ENCODE data around the gene PTBP3.
"Not testable (repeated sequence)": the region's sequence is repeated elsewhere in the genome, so short reads cannot be mapped to it uniquely, and the experiment has no call there.

Gene PTBP3

GRCh38 chr9:112274600-112274999 lies 58.8 kb downstream of the PTBP3 start:
- DNase-seq (ENCODE audit: low read depth in 2 of 3, low spot score in 1 of 3): no peak

- no peak for DNase-seq (ENCODE audit: low read depth in 2 of 3, low spot score in 1 of 3)
Observed at GRCh38 chr9:112273876-112274275, 59.5 kb downstream of the PTBP3 start.

GRCh38 chr9:112271466-112272098 lies 61.8 kb downstream of the PTBP3 start:
- no peak for DNase-seq (ENCODE audit: low read depth in 2 of 3, low spot score in 1 of 3)

- no peak for DNase-seq (ENCODE audit: low read depth in 2 of 3, low spot score in 1 of 3)
Observed at GRCh38 chr9:112268413-112268812, 65.0 kb downstream of the PTBP3 start.

- not testable (repeated sequence) for DNase-seq (ENCODE audit: low read depth in 2 of 3, low spot score in 1 of 3)
Observed at GRCh38 chr9:112267086-112267485, 66.3 kb downstream of the PTBP3 start.

GRCh38 chr9:112265391-112265790 lies 68.0 kb downstream of the PTBP3 start:
- DNase-seq (ENCODE audit: low read depth in 2 of 3, low spot score in 1 of 3): no peak

GRCh38 chr9:112262577-112262976 lies 70.8 kb downstream of the PTBP3 start:
- DNase-seq (ENCODE audit: low read depth in 2 of 3, low spot score in 1 of 3): no peak

- no peak for DNase-seq (ENCODE audit: low read depth in 2 of 3, low spot score in 1 of 3)
Observed at GRCh38 chr9:112261133-112261532, 72.3 kb downstream of the PTBP3 start.

- DNase-seq (ENCODE audit: low read depth in 2 of 3, low spot score in 1 of 3): no peak
Observed at GRCh38 chr9:112258106-112258505, 75.3 kb downstream of the PTBP3 start.

GRCh38 chr9:112252194-112252593 lies 81.2 kb downstream of the PTBP3 start:
- no peak for DNase-seq (ENCODE audit: low read depth in 2 of 3, low spot score in 1 of 3)

GRCh38 chr9:112249277-112249676 lies 84.1 kb downstream of the PTBP3 start:
- DNase-seq (ENCODE audit: low read depth in 2 of 3, low spot score in 1 of 3): no peak

- no peak for DNase-seq (ENCODE audit: low read depth in 2 of 3, low spot score in 1 of 3)
Observed at GRCh38 chr9:112248722-112249121, 84.7 kb downstream of the PTBP3 start.

GRCh38 chr9:112247090-112247489 lies 86.3 kb downstream of the PTBP3 start:
- DNase-seq (ENCODE audit: low read depth in 2 of 3, low spot score in 1 of 3): no peak

- DNase-seq (ENCODE audit: low read depth in 2 of 3, low spot score in 1 of 3): no peak
Observed at GRCh38 chr9:112245126-112245525, 88.3 kb downstream of the PTBP3 start.

GRCh38 chr9:112242147-112242804 lies 91.1 kb downstream of the PTBP3 start:
- no peak for DNase-seq (ENCODE audit: low read depth in 2 of 3, low spot score in 1 of 3)

- DNase-seq (ENCODE audit: low read depth in 2 of 3, low spot score in 1 of 3): no peak
Observed at GRCh38 chr9:112241491-112241890, 91.9 kb downstream of the PTBP3 start.

GRCh38 chr9:112239708-112240107 lies 93.7 kb downstream of the PTBP3 start:
- no peak for DNase-seq (ENCODE audit: low read depth in 2 of 3, low spot score in 1 of 3)

GRCh38 chr9:112239284-112239683 lies 94.1 kb downstream of the PTBP3 start:
- DNase-seq (ENCODE audit: low read depth in 2 of 3, low spot score in 1 of 3): no peak

- DNase-seq (ENCODE audit: low read depth in 2 of 3, low spot score in 1 of 3): no peak
Observed at GRCh38 chr9:112234779-112235178, 98.6 kb downstream of the PTBP3 start.

- no peak for DNase-seq (ENCODE audit: low read depth in 2 of 3, low spot score in 1 of 3)
Observed at GRCh38 chr9:112233769-112234168, 99.7 kb downstream of the PTBP3 start.

- DNase-seq (ENCODE audit: low read depth in 2 of 3, low spot score in 1 of 3): no peak
Observed at GRCh38 chr9:112232233-112232632, 101.2 kb downstream of the PTBP3 start.

GRCh38 chr9:112226091-112226490 lies 107.3 kb downstream of the PTBP3 start:
- no peak for DNase-seq (ENCODE audit: low read depth in 2 of 3, low spot score in 1 of 3)
